ENCODE results near the gene ARTN. TPM values are rescaled to one million over a fixed set of nuclear protein-coding genes. Genes with fewer than 3 reads are reported as not detected.

ARTN gene
- total and polyA plus RNA-seq, 7 experiments from 2014 or later, result 0.51 to 2.2 (median 0.68) TPM; not detected in 2

DNA sequence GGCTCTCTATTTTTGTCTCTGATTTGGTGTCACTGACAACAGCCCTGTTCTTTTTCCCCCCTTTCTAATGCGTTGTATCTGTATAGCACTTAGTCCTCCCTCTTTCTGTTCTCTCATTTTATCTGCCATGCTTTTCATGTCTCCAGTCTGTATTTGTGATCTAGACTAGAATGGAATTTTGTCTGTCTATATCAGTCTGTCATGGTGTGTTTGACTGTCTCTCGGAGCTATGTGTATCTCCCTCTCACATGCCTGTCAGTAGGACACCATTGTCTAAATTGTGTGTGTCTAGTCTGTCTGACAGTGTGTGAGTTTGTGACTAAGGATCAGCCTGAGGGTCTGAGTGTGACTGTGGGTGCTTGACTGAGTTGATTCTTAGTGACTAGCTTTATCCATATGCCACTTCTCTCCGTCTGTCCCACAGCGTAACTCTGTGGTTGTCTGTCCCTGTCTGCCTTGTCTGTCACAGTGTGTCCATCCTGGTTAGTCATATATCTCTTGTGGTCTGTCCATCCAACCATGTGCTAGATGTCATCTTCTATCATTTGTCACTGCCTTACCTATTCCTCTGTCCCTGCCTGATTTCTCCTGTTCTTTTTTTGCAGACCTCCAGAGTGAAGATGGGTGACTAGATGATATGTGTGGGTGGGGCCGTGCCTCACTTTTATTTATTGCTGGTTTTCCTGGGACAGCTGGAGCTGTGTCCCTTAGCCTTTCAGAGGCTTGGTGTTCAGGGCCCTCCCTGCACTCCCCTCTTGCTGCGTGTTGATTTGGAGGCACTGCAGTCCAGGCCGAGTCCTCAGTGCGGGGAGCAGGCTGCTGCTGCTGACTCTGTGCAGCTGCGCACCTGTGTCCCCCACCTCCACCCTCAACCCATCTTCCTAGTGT, 44.0 kb downstream of the ARTN start:
- H3K4me1 ChIP-seq (ENCODE audit: control insufficient read depth in 2 of 2, insufficient read depth in 2 of 2, low read length in 2 of 2), result peaks cover 21 to 23% of the 10 kb centered on the region in 2 donors
- intact Hi-C loops (cut with micrococcal nuclease), result loop anchor here (5.0 to 10.0 kb wide), 5 partner anchors 273 to 1707 kb away; partner anchors contain the start of genes CCDC163 (in 1 of the 2), ELOVL1 (in 1 of the 2), GPBP1L1 (in 1 of the 2) and MMACHC (in 1 of the 2)
- POLR2A ChIA-PET, result interaction anchor here (1.0 kb wide), 1 partner anchor 12 kb away, joined by 3 read pairs; no protein-coding TSS in a partner anchor

DNA sequence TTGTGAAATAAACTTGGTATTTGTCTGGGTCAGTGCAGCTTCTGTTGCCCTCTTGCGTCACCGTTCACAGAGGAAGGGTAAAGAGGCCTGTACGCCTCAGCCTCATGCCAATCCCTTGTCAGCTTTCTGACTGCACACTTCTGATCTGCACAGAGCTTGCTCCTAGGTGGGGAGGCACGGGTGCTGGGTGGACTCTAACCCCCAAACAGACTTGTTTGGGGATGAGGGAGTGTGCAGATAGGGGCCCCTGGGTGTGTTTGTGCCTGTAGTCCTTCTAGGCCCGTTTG, 44.6 kb downstream of the ARTN start:
- peaks cover 0 to 1% (median 0%) of the 10 kb centered on the region in 11 donors for H3K9me3 Mint-ChIP-seq
- peaks cover 12 to 22% (median 20%) of the 10 kb centered on the region in 5 donors for H3K36me3 Mint-ChIP-seq
- CTCF ChIA-PET, result interaction anchor here (0.6 kb wide), 1 partner anchor 113 kb away, joined by 3 read pairs; no protein-coding TSS in a partner anchor
- intact Hi-C loops (cut with micrococcal nuclease), result loop anchor here (5.0 to 10.0 kb wide), 5 partner anchors 273 to 1707 kb away; partner anchors contain the start of genes CCDC163 (in 1 of the 2), ELOVL1 (in 1 of the 2), GPBP1L1 (in 1 of the 2) and MMACHC (in 1 of the 2)
- Histone ChIP-seq H3K27ac (ENCODE audit: low read depth, low read length) (no peak overlapping the region), H3K36me3 (ENCODE audit: control insufficient read depth in 2 of 3, insufficient read depth in 3 of 3, low read length in 3 of 3) (peaks cover 0 to 32% (median 11%) of the 10 kb centered on the region in 3 experiments), H3K9me3 (ENCODE audit: control insufficient read depth in 2 of 3, low read length in 3 of 3) (no peaks in the 10 kb centered on the region), H3K4me1 (ENCODE audit: control insufficient read depth in 2 of 2, insufficient read depth in 2 of 2, low read length in 2 of 2) (peaks cover 21 to 23% of the 10 kb centered on the region in 2 donors), H3K4me3 (ENCODE audit: low read length) (no peak overlapping the region), H3K27me3 (ENCODE audit: control insufficient read depth in 2 of 2, insufficient read depth in 2 of 2, low read length in 2 of 2) (peaks cover 0 to 7% of the 10 kb centered on the region in 2 donors)
- ATAC-seq, result no peak
- peaks cover 38 to 59% (median 48%) of the 10 kb centered on the region in 7 donors for H3K4me1 Mint-ChIP-seq
- H3K27me3 Mint-ChIP-seq, result peaks cover 0 to 15% (median 6%) of the 10 kb centered on the region in 5 donors
- H3K4me3 Mint-ChIP-seq, result peak overlapping the region; percentile 55 to 96 (median 76)
- POLR2A ChIA-PET, result interaction anchor here (1.0 kb wide), 1 partner anchor 11 kb away, joined by 3 read pairs; no protein-coding TSS in a partner anchor
- H3K27ac Mint-ChIP-seq, result no peak overlapping the region
- no peak for DNase-seq

More for the DNA sequence above, 44.0 kb downstream of the ARTN start:
- Mint-ChIP-seq H3K36me3 (peaks cover 12 to 22% (median 20%) of the 10 kb centered on the region in 5 donors), H3K27ac (peak overlapping the region in 2 of 9 donors; percentile 5 to 22), H3K4me3 (peak overlapping the region; percentile 55 to 98 (median 90)), H3K9me3 (peaks cover 0 to 1% (median 0%) of the 10 kb centered on the region in 11 donors), H3K27me3 (peaks cover 0 to 15% (median 6%) of the 10 kb centered on the region in 5 donors), H3K4me1 (peaks cover 39 to 60% (median 49%) of the 10 kb centered on the region in 7 donors)
- Histone ChIP-seq H3K4me3 (ENCODE audit: low read length) (no peak overlapping the region), H3K27ac (ENCODE audit: low read depth, low read length) (no peak overlapping the region), H3K9me3 (ENCODE audit: control insufficient read depth in 2 of 3, low read length in 3 of 3) (no peaks in the 10 kb centered on the region), H3K27me3 (ENCODE audit: control insufficient read depth in 2 of 2, insufficient read depth in 2 of 2, low read length in 2 of 2) (peaks cover 0 to 7% of the 10 kb centered on the region in 2 donors), H3K36me3 (ENCODE audit: control insufficient read depth in 2 of 3, insufficient read depth in 3 of 3, low read length in 3 of 3) (peaks cover 0 to 34% (median 11%) of the 10 kb centered on the region in 3 experiments)
- ATAC-seq, result no peak
- DNase-seq, result no peak
- CTCF ChIA-PET, result interaction anchor here (0.6 kb wide), 1 partner anchor 114 kb away, joined by 3 read pairs; no protein-coding TSS in a partner anchor

DNA sequence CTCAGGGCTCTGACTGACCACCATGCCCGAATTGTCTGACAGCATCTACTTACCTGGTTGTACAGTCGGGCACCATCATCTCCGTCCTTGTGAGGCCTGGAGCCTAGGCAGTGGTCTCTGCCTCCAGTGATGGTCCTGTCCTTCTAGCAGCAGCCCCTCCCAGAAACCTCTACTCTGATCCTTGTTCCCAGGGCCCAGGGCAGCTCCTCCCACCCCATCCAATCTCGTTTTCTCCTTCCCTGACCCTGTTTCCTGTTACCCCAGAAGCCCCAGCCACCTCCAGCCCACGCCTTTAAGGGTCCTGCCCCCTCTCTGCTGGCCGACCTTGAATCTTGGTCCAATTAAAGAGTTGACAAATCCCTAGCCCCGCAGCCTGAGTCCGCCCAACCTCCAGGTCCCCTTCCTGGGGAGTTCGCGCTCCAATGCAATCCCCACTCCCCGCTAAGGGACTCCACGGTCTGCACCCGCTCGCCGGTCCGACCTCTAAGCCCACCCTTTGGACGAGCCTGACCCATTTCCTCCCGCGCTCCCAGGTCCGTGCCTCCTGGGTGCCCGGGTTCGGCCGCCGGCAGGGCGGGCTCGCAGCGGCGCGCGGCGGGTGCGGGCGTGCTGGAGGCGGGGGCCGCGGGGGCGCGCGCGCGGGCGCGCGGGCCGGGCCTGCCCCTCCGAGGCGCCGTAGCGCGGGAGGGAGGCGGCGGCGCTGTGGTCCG, 45.1 kb downstream of the ARTN start, which contains the start of gene B4GALT2:
Gene B4GALT2 (plus strand): TSS at position 660 of the 710 bp plus-strand sequence. CDS start 1,951 bp downstream, outside the sequence.
- Histone ChIP-seq H3K27ac (ENCODE audit: low read depth, low read length) (no peak within 1 kb of the TSS), H3K9me3 (ENCODE audit: control insufficient read depth in 2 of 3, low read length in 3 of 3) (no peaks in the 10 kb centered on the region), H3K4me1 (ENCODE audit: control insufficient read depth in 2 of 2, insufficient read depth in 2 of 2, low read length in 2 of 2) (peaks cover 21 to 23% of the 10 kb centered on the region in 2 donors), H3K36me3 (ENCODE audit: control insufficient read depth in 2 of 3, insufficient read depth in 3 of 3, low read length in 3 of 3) (peaks cover 0 to 32% (median 11%) of the 10 kb centered on the region in 3 experiments), H3K4me3 (ENCODE audit: low read length) (peak within 1 kb of the TSS; percentile 4), H3K27me3 (ENCODE audit: control insufficient read depth in 2 of 2, insufficient read depth in 2 of 2, low read length in 2 of 2) (peaks cover 0 to 7% of the 10 kb centered on the region in 2 donors)
- CTCF ChIA-PET, result no interaction called here
- ATAC-seq, result peak; percentile 19
- peaks cover 0 to 15% (median 6%) of the 10 kb centered on the region in 5 donors for H3K27me3 Mint-ChIP-seq
- intact Hi-C loops (cut with micrococcal nuclease), result loop anchor here (5.0 to 10.0 kb wide), 5 partner anchors 274 to 1706 kb away; partner anchors contain the start of genes CCDC163 (in 1 of the 2), ELOVL1 (in 1 of the 2), GPBP1L1 (in 1 of the 2) and MMACHC (in 1 of the 2)
- H3K9me3 Mint-ChIP-seq, result peaks cover 0 to 1% (median 0%) of the 10 kb centered on the region in 11 donors
- peak in 3 of 9 donors; percentile 25 to 73 (median 41) for DNase-seq
- H3K36me3 Mint-ChIP-seq, result peaks cover 12 to 22% (median 20%) of the 10 kb centered on the region in 5 donors
- POLR2A ChIA-PET, result interaction anchor here (1.0 kb wide), 1 partner anchor 11 kb away, joined by 3 read pairs; no protein-coding TSS in a partner anchor
- peak within 1 kb of the TSS; percentile 79 to 98 (median 88) for H3K4me3 Mint-ChIP-seq
- peak within 1 kb of the TSS in 3 of 9 donors; percentile 51 to 81 (median 58) for H3K27ac Mint-ChIP-seq
- H3K4me1 Mint-ChIP-seq, result peaks cover 33 to 54% (median 43%) of the 10 kb centered on the region in 7 donors

DNA sequence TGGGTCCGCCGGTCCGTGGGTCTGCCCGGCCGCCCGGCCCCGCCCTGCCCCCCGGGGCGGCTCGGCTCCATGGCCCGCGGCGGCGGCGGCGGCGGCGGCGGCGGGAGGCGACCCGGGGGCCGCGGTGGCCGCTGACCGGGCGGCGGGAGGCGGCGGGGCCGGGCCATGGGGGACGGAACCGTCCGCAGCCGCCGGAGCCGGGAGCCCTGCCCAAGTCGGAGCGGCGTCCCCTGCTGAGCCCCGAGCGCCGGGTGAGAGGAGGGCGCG, 45.6 kb downstream of the ARTN start:
- no peak overlapping the region for H3K27ac Mint-ChIP-seq
- POLR2A ChIA-PET, result no interaction called here
- ATAC-seq (no peak), DNase-seq (no peak)
- no peaks in the 10 kb centered on the region for H3K9me3 Mint-ChIP-seq
- peaks cover 0 to 7% of the 10 kb centered on the region in 2 donors for H3K27me3 ChIP-seq (ENCODE audit: control insufficient read depth in 2 of 2, insufficient read depth in 2 of 2, low read length in 2 of 2)
- intact Hi-C loops (cut with micrococcal nuclease), result loop anchor here (5.0 to 10.0 kb wide), 5 partner anchors 274 to 1706 kb away; partner anchors contain the start of genes CCDC163 (in 1 of the 2), ELOVL1 (in 1 of the 2), GPBP1L1 (in 1 of the 2) and MMACHC (in 1 of the 2)
- no peak overlapping the region for H3K27ac ChIP-seq (ENCODE audit: low read depth, low read length)
- H3K4me1 Mint-ChIP-seq, result peaks cover 28 to 49% (median 38%) of the 10 kb centered on the region in 7 donors
- H3K27me3 Mint-ChIP-seq, result peaks cover 0 to 15% (median 6%) of the 10 kb centered on the region in 5 donors
- H3K36me3 ChIP-seq (ENCODE audit: control insufficient read depth in 2 of 3, insufficient read depth in 3 of 3, low read length in 3 of 3), result peaks cover 0 to 32% (median 11%) of the 10 kb centered on the region in 3 experiments
- peak overlapping the region in 1 of 10 donors; percentile 88 for H3K4me3 Mint-ChIP-seq
- H3K4me3 ChIP-seq (ENCODE audit: low read length), result no peak overlapping the region
- H3K9me3 ChIP-seq (ENCODE audit: control insufficient read depth in 2 of 3, low read length in 3 of 3), result no peaks in the 10 kb centered on the region
- H3K4me1 ChIP-seq (ENCODE audit: control insufficient read depth in 2 of 2, insufficient read depth in 2 of 2, low read length in 2 of 2), result peaks cover 17 to 18% of the 10 kb centered on the region in 2 donors
- CTCF ChIA-PET, result no interaction called here
- peaks cover 12 to 22% (median 20%) of the 10 kb centered on the region in 5 donors for H3K36me3 Mint-ChIP-seq

DNA sequence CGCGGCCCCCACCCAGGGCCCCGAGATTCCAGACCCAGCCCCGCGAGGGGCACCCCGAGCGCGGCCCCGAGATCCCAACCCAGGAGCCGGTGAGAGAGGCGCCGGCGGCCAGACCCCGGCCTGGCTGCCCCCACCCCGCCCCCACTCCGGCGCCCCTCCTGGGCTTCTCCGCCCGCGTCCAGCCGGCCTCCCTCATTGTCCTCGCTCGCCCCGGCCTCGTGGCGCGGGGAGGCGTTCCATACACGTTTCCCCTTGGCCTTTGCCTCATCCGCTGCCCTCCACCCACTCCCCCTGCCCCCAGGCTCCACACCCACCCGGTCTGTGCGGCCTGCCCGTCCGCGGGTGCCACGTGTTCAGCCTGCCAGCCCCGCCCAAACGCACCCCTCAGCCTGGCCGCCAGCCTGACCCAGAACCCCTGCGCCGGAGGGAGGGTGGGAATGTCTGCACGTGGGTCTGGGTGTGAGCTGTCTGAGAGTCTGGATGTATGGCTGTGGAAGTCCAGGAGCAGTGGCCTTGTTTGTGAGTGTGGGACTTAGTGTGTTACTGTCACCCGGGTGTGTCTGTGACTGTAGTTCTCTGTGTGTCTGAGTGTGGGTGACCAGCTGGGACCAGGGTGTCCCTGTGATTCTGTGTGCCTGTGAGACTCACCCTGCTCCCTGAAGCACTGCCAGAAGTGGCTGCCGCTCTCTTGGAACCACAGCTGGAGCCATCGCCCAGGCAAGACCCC, 46.1 kb downstream of the ARTN start:
- CTCF ChIA-PET, result no interaction called here
- H3K9me3 Mint-ChIP-seq, result no peaks in the 10 kb centered on the region
- Histone ChIP-seq H3K4me1 (ENCODE audit: control insufficient read depth in 2 of 2, insufficient read depth in 2 of 2, low read length in 2 of 2) (peaks cover 16 to 18% of the 10 kb centered on the region in 2 donors), H3K27ac (ENCODE audit: low read depth, low read length) (no peak overlapping the region), H3K4me3 (ENCODE audit: low read length) (peak overlapping the region; percentile 4), H3K27me3 (ENCODE audit: control insufficient read depth in 2 of 2, insufficient read depth in 2 of 2, low read length in 2 of 2) (peaks cover 0 to 7% of the 10 kb centered on the region in 2 donors), H3K9me3 (ENCODE audit: control insufficient read depth in 2 of 3, low read length in 3 of 3) (no peaks in the 10 kb centered on the region), H3K36me3 (ENCODE audit: control insufficient read depth in 2 of 3, insufficient read depth in 3 of 3, low read length in 3 of 3) (peaks cover 0 to 32% (median 11%) of the 10 kb centered on the region in 3 experiments)
- POLR2A ChIA-PET, result interaction anchor here (1.0 kb wide), 1 partner anchor 11 kb away, joined by 3 read pairs; no protein-coding TSS in a partner anchor
- intact Hi-C loops (cut with micrococcal nuclease), result loop anchor here (5.0 to 10.0 kb wide), 5 partner anchors 275 to 1705 kb away; partner anchors contain the start of genes CCDC163 (in 1 of the 2), ELOVL1 (in 1 of the 2), GPBP1L1 (in 1 of the 2) and MMACHC (in 1 of the 2)
- ATAC-seq (no peak), DNase-seq (peak in 1 of 9 donors; percentile 60)
- peaks cover 12 to 22% (median 20%) of the 10 kb centered on the region in 5 donors for H3K36me3 Mint-ChIP-seq
- peaks cover 0 to 15% (median 6%) of the 10 kb centered on the region in 5 donors for H3K27me3 Mint-ChIP-seq
- peak overlapping the region in 2 of 9 donors; percentile 58 to 81 for H3K27ac Mint-ChIP-seq
- H3K4me1 Mint-ChIP-seq, result peaks cover 25 to 46% (median 37%) of the 10 kb centered on the region in 7 donors
- H3K4me3 Mint-ChIP-seq, result peak overlapping the region; percentile 71 to 93 (median 86)

Data from naive thymus-derived CD4-positive, alpha-beta T cell (primary cell).